ENCODE results near the gene LMBR1.
A peak's percentile ranks its signal among the peaks of the same experiment; 100 is the strongest.
"Not testable (repeated sequence)": the region's sequence is repeated elsewhere in the genome, so short reads cannot be mapped to it uniquely, and the experiment has no call there.

Gene LMBR1

DNA sequence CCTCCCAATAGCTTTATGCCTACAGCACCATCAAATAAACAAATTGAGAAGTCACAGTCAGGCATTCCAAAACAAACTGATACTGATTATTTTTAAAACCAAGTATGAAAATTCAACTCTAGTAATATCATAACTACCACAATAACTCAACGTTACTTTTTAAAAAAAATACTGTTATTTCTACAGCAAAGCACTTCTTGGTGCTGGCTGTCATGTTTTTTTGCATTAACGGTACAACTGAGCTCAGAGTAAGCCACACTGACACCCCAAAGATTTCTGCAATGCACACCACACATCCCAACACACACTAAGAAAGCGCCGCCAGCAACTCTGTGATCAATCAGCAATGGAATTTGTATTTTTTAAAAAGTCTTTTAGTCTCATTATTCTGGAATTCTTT lies 138.8 kb downstream of the LMBR1 start:
- DNase-seq (ENCODE audit: low spot score): no peak

DNA sequence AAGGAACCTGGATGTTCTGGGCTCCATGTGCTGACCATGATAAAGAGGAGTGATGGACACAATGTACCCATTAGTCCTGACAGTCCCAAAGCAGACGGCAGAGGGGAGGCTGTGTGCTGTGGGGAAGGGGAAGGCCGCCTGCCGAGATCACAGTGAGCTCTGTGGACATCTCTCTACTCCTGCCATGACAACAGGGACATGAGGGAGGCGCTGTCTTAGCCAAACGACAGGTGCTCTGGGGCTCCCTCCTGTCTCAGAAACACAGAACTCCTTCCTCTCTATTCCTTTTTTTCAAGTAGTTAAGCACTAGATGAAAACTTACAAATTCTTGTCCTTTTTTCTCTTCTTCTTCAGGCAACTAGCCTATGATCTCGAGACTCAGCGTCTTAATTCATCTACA lies 139.4 kb downstream of the LMBR1 start:
- no peak for DNase-seq (ENCODE audit: low spot score)

DNA sequence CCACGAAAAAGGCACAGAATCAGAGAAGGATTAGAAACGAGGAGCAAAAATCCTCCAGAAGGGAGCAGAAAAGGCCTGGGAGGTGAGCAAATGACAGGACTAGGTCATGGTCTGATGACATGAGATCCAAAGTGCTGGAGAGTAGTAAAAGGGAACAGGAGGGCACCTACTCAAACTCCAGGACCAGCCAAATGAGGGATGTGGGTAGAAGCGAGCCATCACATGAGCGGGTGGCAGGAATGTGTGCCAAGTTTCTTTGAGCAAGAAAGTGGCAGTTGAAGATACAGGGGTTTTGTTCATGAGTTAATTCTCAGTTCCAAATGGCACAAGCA lies 139.8 kb downstream of the LMBR1 start:
- DNase-seq (ENCODE audit: low spot score): no peak

DNA sequence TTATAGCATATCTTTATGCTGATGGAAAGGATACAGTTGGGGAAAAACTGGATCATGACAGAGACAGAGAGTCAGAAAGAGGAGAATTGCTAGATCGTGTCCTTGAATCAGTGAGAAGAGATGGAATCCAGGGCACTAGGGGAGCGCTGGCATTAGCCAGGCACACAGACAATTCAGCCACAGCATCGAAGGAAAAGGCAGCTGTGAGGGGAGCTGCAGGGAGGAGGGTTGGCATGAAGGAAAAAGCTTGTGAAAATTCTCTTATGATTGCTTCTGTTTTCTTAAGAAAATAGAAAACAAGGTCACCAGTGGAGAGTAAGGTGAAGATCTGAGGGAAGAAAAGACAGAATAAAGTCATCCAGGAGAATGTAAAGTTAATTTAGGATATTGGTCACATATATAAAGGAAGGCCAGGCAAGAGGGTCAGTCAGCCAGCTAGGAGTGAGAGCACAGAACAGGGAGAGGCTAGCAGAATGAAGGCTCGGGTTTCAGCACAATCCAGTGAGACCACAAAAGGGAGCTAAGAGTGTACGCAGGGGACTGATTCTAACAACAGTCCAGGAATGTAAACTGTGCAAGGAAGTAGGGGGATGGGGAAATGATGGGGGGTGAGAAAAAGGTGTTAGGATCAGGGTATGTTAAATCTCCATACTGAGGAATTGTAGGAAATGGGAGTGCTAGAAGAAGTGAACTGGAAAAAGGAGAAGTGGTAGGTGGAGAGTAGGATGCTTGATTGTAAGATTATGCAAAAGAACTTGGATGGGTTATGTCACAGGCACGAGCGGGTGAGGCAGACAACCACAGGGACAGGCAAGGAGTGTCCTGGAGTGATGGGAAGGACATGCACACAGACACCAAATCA lies 140.4 kb downstream of the LMBR1 start:
- DNase-seq (ENCODE audit: low spot score): no peak

DNA sequence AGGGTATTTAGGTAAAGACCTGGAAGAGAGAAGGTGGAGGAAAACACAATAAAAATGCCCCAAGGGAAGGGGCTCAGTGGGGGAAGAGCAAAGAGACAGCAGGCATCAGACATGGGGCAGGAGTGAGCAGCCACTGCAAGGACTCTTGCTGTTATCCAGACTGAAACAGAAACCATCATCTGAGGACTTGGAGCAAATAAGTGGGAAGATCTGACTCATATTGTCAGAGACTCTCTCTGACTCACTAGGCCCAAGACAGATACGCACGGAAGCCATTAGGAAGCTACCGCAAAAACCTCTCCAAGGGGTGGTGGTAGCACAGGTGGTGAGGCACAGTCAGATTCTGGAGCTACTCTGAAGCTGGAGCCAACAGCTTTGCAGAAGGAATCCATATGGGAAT lies 141.7 kb downstream of the LMBR1 start:
- DNase-seq (ENCODE audit: low spot score): peak; percentile 22

DNA sequence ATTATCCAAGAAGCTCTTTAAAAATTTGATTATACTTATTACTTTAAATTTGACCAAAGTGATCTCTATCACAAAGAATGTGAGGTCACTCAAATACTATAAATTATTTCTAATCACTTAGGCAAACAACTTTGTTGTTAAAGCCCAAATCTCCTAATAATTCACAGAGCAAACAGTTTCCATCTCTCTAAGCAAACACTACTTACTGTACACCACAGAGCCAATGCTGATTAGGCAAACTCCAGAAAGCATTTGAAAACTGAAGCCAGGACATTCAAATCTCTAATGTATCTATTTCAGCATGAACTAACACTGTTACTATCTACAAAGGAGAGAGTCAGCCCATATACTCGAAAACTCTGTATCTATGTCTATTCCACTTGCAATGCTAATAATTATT lies 145.3 kb downstream of the LMBR1 start:
- DNase-seq (ENCODE audit: low spot score): no peak

DNA sequence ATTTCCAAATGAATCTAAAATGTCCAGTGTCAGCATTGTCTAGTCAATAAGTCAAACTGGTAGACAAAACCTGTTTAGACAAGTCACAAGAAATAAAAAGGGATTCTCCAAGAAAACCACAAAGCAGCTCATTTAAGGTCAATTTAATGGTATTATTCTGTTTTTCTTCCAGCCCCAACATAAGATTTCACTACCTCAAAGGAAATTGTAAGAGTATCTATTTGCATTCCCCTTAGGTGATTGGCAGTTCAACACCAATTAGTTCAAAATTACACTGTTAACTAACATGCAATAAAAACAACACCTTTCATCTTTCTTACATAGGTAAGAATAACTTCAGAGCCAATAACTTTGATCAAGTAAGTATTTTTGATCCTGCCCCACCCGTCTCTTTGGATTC lies 146.1 kb downstream of the LMBR1 start:
- no peak for DNase-seq (ENCODE audit: low spot score)

DNA sequence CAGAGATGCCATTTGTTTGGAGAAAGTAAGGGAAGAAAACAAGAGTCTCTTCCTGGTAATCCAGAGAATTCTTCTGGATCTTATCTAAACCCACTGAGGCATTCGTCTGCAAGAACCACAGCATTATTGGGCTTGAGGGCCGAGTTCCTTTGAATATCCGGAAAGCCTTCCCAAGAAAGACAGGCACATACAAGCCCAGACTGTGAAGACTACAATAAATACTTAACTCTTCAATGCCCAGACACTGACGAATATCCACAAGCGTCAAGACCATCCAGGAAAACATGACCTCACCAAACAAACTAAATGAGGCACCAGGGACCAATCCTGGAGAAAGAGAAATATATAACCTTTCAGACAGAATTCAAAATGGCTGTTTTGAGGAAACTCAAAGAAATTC lies 153.4 kb downstream of the LMBR1 start:
- no peak for DNase-seq (ENCODE audit: low spot score)

DNA sequence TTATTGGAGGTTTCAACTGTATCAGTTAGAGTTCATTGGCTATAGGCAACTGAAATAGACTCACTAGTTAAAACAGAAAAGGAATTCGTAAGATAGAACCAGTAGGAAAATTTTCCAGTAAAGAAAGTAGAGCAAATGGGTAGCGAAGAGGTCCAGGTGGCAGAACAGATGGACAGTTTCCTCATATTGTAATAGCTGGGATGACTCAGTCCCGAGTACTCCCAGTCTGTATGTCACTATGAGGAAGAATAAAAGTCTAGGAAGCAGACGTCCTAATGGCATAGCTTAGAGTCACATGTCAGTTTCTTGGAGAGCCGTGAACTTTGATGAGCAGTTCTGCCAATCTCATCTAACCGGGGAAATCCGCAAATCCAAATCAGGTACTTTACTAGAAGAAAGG lies 157.1 kb downstream of the LMBR1 start:
- peak; percentile 6 for DNase-seq (ENCODE audit: low spot score)

DNA sequence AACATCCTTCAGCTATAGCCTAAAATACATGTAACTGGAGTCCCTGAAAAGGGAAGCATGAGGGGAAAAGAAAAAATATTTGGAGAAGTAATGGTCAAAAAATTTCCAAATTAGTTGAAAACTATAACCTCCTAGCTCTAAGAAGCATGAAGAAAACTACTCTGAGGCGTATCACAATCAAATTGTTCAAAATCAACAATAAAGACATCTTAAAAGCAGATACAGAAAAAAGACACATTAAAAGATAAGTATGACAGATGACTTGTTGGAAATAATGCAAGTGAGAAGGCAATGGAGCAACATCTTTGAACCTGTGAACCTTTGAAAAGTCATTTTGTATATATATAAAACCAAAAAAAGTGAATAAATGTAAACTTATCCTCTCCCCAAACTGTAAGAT lies 159.3 kb downstream of the LMBR1 start:
- no peak for DNase-seq (ENCODE audit: low spot score)

DNA sequence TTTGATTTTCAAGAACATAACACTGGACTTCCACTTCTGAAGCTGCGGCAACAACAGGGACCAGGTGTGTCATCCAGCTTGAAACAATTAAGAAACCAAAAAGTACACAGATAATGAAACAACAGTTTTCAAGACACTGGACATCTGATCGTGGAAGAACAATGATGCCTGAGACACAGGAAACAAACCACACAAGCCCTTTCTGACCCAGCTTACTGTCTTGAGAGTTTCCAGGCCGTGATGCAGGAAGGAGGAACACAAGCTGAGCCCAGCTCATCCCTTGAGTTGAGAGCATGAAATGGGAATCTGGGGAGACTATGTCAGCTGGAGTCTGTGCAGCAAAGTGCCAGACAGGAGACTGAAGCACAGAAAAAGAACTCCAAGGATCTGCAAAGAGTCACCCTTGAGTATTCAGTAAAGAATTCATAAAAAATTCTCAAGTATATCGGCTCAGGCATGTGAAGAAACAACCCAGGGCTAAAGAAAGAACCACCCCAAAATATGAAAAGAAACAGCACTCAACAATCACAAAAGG lies 160.8 kb downstream of the LMBR1 start:
- DNase-seq (ENCODE audit: low spot score): no peak

DNA sequence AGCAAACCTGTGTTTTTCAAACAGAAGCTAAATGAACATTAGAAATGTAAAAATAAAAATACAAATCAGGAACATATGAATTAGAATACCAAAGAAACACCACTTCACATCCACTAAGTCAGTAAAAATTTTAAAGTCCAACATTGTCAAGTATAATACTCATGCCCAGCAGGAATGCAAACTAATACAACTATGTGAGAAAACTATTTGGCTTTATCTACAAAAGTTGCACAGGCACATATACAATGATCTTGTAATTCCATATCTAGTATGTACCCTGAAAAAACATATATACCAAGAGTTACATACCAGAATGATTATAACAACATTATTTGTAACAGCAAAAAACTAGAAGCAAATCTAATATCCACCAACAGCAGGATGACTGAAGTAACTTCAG lies 161.3 kb downstream of the LMBR1 start:
- no peak for DNase-seq (ENCODE audit: low spot score)

DNA sequence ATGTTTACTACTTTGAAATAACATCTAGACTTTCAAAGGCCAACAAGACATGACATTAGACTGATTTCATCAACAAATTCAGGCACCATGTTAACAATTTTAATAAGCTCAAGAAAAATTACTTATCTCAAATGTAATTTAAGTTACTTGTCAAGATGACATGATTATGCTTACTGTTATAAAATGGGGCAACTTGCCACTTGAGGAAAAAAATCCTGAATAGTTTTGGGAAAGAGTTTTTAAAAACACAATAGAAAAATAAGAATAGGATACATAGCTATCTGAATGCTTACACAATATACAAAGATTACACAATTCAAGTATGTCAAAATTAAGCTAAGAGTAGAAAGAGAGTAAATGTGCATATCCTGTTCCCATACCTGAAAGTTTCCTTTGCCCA lies 167.0 kb downstream of the LMBR1 start:
- no peak for DNase-seq (ENCODE audit: low spot score)

DNA sequence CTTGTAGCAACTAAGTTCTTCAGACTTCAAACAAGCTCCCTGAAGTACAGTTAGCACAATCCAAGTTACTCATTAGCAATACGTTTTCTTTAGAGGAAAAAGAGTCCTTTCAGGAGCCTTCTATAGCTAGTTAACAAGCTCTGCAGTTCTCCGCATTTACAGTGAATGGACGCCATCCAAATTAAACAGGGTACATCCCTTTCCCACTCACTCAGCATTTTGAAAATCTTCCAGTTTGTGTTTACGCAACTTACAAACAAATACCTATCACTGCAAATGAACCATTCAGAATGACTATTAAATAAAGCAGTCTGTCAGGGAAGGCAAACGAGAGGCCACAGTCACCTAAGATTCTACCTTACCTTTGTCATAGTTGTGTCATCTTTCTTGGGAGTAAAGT lies 167.9 kb downstream of the LMBR1 start:
- DNase-seq (ENCODE audit: low spot score): no peak

DNA sequence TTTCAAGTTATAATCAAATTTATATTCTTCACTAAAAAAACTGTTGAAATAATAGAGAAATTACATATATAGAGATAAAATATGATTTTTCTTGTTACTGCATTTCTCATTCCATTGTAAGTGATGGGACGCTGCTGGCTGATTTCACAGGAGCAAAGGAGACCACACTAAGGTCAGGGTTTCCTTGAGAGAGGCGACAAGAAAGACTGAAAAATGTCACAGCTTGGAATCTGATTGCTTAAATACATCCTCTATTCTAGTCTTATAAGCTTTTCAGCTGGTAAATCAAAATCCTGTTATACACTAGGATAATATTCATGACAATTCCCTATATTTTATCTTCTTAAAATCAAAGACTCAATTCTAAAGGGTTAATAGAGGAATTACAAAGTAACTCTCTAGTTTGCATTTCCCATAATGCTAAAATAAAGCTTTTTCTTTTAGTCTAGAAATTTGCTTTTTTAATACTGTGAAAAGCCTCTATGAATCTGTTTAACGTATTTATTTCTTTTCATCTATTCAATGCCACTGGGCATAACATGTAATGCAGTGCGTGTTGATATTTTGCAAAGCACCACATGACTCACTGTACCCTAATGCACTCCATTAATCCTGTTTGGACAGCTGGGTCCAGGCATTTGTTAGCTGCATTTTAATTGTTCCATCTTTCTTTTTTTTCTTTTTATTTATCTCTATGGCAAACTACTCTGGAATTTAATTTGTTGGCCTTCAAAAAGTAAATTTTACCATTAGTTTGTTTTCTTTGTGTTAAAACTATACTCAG lies 170.7 kb downstream of the LMBR1 start:
- DNase-seq (ENCODE audit: low spot score): no peak

DNA sequence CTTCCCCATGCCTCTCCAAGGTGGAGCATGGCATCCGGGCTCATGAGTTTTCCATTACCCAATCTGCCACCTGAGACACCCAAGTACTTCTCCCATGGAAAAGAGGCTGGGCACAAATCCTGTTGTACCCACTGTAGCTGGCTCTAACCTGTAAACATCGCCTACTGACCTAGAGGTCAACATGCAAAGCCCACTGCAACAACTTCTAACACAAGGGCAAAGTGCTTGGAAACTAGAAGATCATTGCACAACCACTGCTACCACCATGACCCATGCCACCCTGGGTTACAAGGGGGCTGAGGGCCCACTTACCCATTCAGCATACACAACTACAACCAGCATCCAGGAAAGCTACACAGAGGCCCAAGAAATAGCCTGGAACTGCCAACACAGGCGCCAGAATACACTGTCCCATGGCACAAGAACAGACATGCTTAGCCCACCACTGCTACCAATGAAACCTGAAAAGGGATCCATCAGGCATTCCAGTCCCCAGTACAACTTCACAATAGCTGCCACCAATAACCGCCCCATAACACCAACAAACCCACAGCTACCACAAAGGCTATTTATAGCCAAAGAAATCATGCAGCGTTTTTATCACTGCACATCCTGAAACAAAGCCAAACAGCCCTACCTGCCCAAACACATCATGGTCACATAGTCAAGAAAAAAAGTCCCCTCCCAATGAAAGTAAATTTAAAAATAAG lies 189.1 kb downstream of the LMBR1 start:
- DNase-seq (ENCODE audit: low spot score): no peak

DNA sequence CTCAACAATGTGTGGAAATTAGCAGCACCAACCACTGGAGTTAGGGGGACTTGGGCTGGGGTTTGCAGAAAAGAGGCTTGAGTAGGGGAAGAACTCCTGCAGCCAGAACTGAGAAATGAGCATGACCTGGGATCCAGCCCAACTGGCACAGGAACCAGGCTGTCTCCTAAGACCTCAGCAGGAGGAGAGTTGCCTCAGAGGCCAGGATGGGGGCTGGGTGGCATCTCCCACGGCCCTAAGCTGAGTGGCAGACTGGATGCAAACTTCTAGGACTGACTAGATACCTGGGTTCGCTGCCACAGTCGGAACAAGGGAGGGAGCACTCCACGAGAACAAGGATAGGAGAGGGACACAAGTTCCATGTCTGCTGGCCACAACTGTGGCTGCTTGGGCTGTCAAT lies 189.8 kb downstream of the LMBR1 start:
- no peak for DNase-seq (ENCODE audit: low spot score)

DNA sequence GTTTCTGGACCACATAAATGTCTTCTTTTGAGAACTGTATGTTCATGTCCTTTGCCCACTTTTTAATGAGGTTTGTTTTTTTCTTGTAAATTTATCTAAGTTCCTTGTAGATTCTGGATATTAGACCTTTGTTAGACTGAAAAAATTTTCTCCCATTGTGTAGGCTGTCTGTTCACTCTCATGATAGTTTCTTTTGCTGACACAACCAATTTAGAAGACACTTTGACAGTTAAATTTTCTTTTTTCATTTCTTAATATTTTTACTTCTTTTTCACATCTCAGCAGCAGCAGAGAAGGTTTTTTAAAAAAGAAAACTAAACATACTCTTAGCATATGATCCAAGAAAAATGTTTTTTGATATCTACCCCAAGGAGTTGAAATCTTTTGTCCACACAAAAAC lies 190.6 kb downstream of the LMBR1 start:
- DNase-seq (ENCODE audit: low spot score): no peak

DNA sequence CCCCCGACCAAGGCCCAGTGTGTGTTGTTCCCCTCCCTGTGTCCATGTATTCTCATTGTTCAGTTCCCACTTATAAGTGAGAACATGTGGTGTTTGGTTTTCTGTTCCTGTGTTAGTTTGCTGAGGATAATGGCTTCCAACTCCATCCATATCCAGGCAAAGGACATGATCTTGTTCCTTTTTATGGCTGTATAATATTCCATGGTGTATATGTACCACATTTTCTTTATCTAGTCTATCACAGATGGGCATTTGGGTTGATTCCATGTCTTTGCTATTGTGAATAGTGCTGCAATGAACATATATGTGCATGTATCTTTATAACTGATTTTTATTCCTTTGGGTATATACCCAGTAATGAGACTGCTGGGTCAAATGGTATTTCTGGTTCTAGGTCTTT lies 191.2 kb downstream of the LMBR1 start:
- not testable (repeated sequence) for DNase-seq (ENCODE audit: low spot score)

DNA sequence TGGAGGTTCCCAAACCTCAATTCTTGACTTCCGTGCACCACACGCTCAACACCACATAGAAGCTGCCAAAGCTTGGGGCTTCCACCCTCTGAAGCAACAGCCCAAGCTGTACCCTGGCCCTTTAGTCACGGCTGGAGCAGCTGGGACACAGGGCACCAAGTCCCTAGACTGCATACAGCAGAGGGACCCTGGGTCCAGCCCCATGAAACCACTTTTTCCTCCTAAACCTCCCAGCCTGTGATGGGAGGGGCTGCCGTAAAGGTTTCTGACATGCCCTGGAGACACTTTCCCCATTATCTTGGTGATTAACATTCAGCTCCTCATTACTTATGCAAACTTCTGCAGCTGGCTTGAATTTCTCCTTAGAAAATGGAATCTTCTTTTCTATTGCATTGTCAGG lies 194.5 kb downstream of the LMBR1 start:
- not testable (repeated sequence) for DNase-seq (ENCODE audit: low spot score)

DNA sequence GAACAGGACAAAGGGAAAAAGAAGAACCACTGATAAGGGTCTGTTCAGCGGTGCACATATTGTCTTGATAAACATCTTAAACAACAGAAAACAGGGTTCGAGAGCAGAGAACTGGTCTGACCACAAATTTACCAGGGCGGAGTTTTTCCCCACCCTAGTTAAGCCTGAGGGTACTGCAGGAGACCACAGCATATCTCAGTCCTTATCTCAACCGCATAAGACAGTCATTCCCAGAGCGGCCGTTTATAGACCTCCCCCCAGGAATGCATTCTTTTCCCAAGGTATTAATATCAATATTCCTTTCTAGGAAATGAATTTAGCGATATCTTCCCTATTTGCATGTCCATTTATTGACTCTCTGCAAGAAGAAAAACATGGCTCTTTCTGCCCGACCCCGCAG lies 195.7 kb downstream of the LMBR1 start:
- DNase-seq (ENCODE audit: low spot score): not testable (repeated sequence)

DNA sequence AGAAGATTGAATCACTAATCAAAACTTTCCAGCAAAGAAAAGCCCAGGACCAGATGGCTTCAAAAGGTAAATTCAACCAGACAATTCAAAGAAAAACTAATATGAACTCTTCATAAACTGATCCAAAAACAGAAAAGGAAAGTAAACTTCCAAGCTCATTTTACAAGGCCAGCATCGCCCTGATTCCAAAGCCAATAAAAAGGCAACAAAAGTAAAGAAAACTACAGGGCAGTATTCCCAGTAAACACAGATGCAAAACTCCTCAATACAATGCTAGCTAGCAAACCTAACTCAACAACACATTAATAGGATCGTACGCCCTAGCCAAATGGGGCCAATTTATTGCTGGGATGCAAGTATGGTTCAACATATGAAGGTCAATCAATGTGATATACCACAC lies 199.4 kb downstream of the LMBR1 start:
- DNase-seq (ENCODE audit: low spot score): no peak

DNA sequence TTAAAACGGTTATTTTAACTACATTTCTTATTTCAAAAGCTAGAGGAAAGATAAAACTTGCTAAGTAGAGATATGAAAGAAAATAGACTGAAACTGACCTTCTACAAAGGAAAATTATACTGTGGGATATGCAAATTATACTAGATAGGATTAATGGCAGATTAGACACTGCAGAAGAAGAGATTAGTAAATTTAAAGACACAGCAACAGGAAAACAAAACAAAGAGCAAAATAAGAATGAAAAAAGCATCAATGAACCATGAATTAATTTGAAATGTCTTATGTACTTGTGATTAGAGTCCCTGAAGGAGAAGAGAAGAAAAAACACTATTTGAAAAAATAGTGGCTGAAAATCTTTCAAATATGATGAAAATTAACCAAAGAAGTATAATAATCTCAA lies 200.1 kb downstream of the LMBR1 start:
- DNase-seq (ENCODE audit: low spot score): no peak
